Activated T-cell treated with anti-CD3 and anti-CD28 coated beads, Interleukin-2, amount 50 U/mL, for 24 hours (primary cell): ENCODE results near the gene CPN1.
"Not testable (repeated sequence)": the region's sequence is repeated elsewhere in the genome, so short reads cannot be mapped to it uniquely, and the experiment has no call there.

Experiments
- DNase-seq: peaks from one replicate; pipeline ENCODE4 v3.0.0-alpha.2; 2020
- H3K27ac Mint-ChIP-seq: 2 replicates; pipeline ENCODE4 v1.8.0; 2020; ENCODE audit warnings: mild to moderate bottlenecking, mixed read lengths
- H3K27me3 Mint-ChIP-seq: 2 replicates; pipeline ENCODE4 v1.8.0; 2020; ENCODE audit warnings: mixed read lengths
- H3K36me3 Mint-ChIP-seq: 2 replicates; pipeline ENCODE4 v1.8.0; 2020; ENCODE audit warnings: low read depth, mixed read lengths
- H3K4me1 Mint-ChIP-seq: 2 replicates; pipeline ENCODE4 v1.8.0; 2020; ENCODE audit warnings: low read depth, mixed read lengths
- H3K4me3 Mint-ChIP-seq: 2 replicates; pipeline ENCODE4 v1.8.0; 2020; ENCODE audit warnings: mild to moderate bottlenecking, moderate library complexity, mixed read lengths
- H3K9me3 Mint-ChIP-seq: 2 replicates; pipeline ENCODE4 v1.8.0; 2020; ENCODE audit warnings: mixed read lengths

CPN1 gene

GRCh38 chr10:100021322-100021721, 60.3 kb downstream of the CPN1 start:
- Mint-ChIP-seq H3K27ac (no peak overlapping the region), H3K4me3 (no peak overlapping the region), H3K36me3 (no peaks in the 10 kb centered on the region), H3K27me3 (peaks cover 5% of the 10 kb centered on the region), H3K4me1 (peaks cover 12% of the 10 kb centered on the region), H3K9me3 (no peaks in the 10 kb centered on the region)
- DNase-seq: no peak

GRCh38 chr10:100020886-100021253, 60.8 kb downstream of the CPN1 start:
- Mint-ChIP-seq H3K4me3 (no peak overlapping the region), H3K27me3 (peaks cover 5% of the 10 kb centered on the region), H3K36me3 (no peaks in the 10 kb centered on the region), H3K9me3 (no peaks in the 10 kb centered on the region), H3K27ac (no peak overlapping the region), H3K4me1 (peaks cover 12% of the 10 kb centered on the region)
- no peak for DNase-seq

- Mint-ChIP-seq H3K9me3 (no peaks in the 10 kb centered on the region), H3K27me3 (peaks cover 5% of the 10 kb centered on the region), H3K27ac (peak overlapping the region; percentile 28), H3K4me1 (peaks cover 12% of the 10 kb centered on the region), H3K4me3 (no peak overlapping the region), H3K36me3 (no peaks in the 10 kb centered on the region)
- no peak for DNase-seq
These were observed 61.4 kb downstream of the CPN1 start for GRCh38 chr10:100020142-100020885.

GRCh38 chr10:100019787-100020141, 61.9 kb downstream of the CPN1 start:
- peaks cover 12% of the 10 kb centered on the region for H3K4me1 Mint-ChIP-seq
- H3K27ac Mint-ChIP-seq: no peak overlapping the region
- no peaks in the 10 kb centered on the region for H3K36me3 Mint-ChIP-seq
- peaks cover 5% of the 10 kb centered on the region for H3K27me3 Mint-ChIP-seq
- no peak for DNase-seq
- no peak overlapping the region for H3K4me3 Mint-ChIP-seq
- H3K9me3 Mint-ChIP-seq: no peaks in the 10 kb centered on the region

- no peak for DNase-seq
- Mint-ChIP-seq H3K4me1 (peaks cover 11% of the 10 kb centered on the region), H3K27ac (no peak overlapping the region), H3K9me3 (no peaks in the 10 kb centered on the region), H3K27me3 (peaks cover 4% of the 10 kb centered on the region), H3K36me3 (no peaks in the 10 kb centered on the region), H3K4me3 (no peak overlapping the region)
These were observed 67.5 kb downstream of the CPN1 start for GRCh38 chr10:100014071-100014762.

- DNase-seq: no peak
- Mint-ChIP-seq H3K27me3 (peaks cover 4% of the 10 kb centered on the region), H3K4me3 (no peak overlapping the region), H3K36me3 (no peaks in the 10 kb centered on the region), H3K9me3 (no peaks in the 10 kb centered on the region), H3K4me1 (peaks cover 17% of the 10 kb centered on the region), H3K27ac (no peak overlapping the region)
These were observed 68.0 kb downstream of the CPN1 start for GRCh38 chr10:100013621-100014020.

GRCh38 chr10:100011906-100012305, 69.8 kb downstream of the CPN1 start:
- H3K27ac Mint-ChIP-seq, H3K9me3 Mint-ChIP-seq: not testable (repeated sequence)

GRCh38 chr10:100009793-100010676, 71.6 kb downstream of the CPN1 start, which contains the start of gene DNMBP:
Gene DNMBP (minus strand): TSS chr10:100009947. CDS start chr10:99972124, 37,823 bp downstream.
- Mint-ChIP-seq H3K4me1 (peaks cover 47% of the 10 kb centered on the region), H3K36me3 (no peaks in the 10 kb centered on the region), H3K9me3 (no peaks in the 10 kb centered on the region), H3K27me3 (peaks cover 4% of the 10 kb centered on the region), H3K27ac (peak within 1 kb of the TSS; percentile 34), H3K4me3 (peak within 1 kb of the TSS; percentile 81)
- DNase-seq: peak; percentile 90

More at GRCh38 chr10:100011906-100012305, 69.8 kb downstream of the CPN1 start:
- H3K4me1 Mint-ChIP-seq: peaks cover 31% of the 10 kb centered on the region
- DNase-seq, H3K36me3 Mint-ChIP-seq, H3K27me3 Mint-ChIP-seq, H3K4me3 Mint-ChIP-seq: not testable (repeated sequence)

GRCh38 chr10:100009283-100009792, 72.3 kb downstream of the CPN1 start:
- Mint-ChIP-seq H3K36me3 (no peaks in the 10 kb centered on the region), H3K27me3 (peaks cover 4% of the 10 kb centered on the region), H3K4me1 (peaks cover 49% of the 10 kb centered on the region), H3K27ac (no peak overlapping the region), H3K4me3 (peak overlapping the region; percentile 81), H3K9me3 (no peaks in the 10 kb centered on the region)
- no peak for DNase-seq

GRCh38 chr10:100008708-100009282, 72.9 kb downstream of the CPN1 start:
- H3K36me3 Mint-ChIP-seq: no peaks in the 10 kb centered on the region
- H3K4me3 Mint-ChIP-seq: peak overlapping the region; percentile 81
- no peak overlapping the region for H3K27ac Mint-ChIP-seq
- DNase-seq: no peak
- peaks cover 48% of the 10 kb centered on the region for H3K4me1 Mint-ChIP-seq
- H3K27me3 Mint-ChIP-seq: peaks cover 4% of the 10 kb centered on the region
- H3K9me3 Mint-ChIP-seq: no peaks in the 10 kb centered on the region

- Mint-ChIP-seq H3K4me3 (no peak overlapping the region), H3K27ac (no peak overlapping the region), H3K9me3 (no peaks in the 10 kb centered on the region), H3K27me3 (peaks cover 4% of the 10 kb centered on the region), H3K4me1 (peaks cover 47% of the 10 kb centered on the region), H3K36me3 (no peaks in the 10 kb centered on the region)
- no peak for DNase-seq
These were observed 73.5 kb downstream of the CPN1 start for GRCh38 chr10:100008142-100008522.

GRCh38 chr10:100007231-100008141, 74.2 kb downstream of the CPN1 start:
- H3K4me1 Mint-ChIP-seq: peaks cover 47% of the 10 kb centered on the region
- no peak overlapping the region for H3K4me3 Mint-ChIP-seq
- peaks cover 4% of the 10 kb centered on the region for H3K27me3 Mint-ChIP-seq
- no peaks in the 10 kb centered on the region for H3K36me3 Mint-ChIP-seq
- no peaks in the 10 kb centered on the region for H3K9me3 Mint-ChIP-seq
- no peak overlapping the region for H3K27ac Mint-ChIP-seq
- DNase-seq: no peak

- Mint-ChIP-seq H3K4me3 (no peak overlapping the region), H3K4me1 (peaks cover 47% of the 10 kb centered on the region), H3K27me3 (peaks cover 4% of the 10 kb centered on the region), H3K9me3 (no peaks in the 10 kb centered on the region), H3K36me3 (no peaks in the 10 kb centered on the region), H3K27ac (peak overlapping the region; percentile 72)
- no peak for DNase-seq
These were observed 75.3 kb downstream of the CPN1 start for GRCh38 chr10:100006243-100006886.
